Ureter (tissue), 1 donor: Measurements from ENCODE around the gene PYY. TPM values are rescaled to one million over a fixed set of nuclear protein-coding genes. Genes with fewer than 3 reads are reported as not detected.
"Not testable (repeated sequence)": the region's sequence is repeated elsewhere in the genome, so short reads cannot be mapped to it uniquely, and the experiment has no call there.

Experiments used
- DNase-seq: peaks from one replicate; pipeline ENCODE4 v3.0.0-alpha.2; 2020; ENCODE audit warnings: low spot score
- total RNA-seq: library from RNA; stranded (reverse); gene quantifications from one replicate; pipeline ENCODE4 v1.2.4, GENCODE V29; 2023
- donor health status: DM: yes; HTN: yes; CAD: no.

The PYY gene
- total RNA-seq, 1 donor from 2014 or later = not detected

DNA sequence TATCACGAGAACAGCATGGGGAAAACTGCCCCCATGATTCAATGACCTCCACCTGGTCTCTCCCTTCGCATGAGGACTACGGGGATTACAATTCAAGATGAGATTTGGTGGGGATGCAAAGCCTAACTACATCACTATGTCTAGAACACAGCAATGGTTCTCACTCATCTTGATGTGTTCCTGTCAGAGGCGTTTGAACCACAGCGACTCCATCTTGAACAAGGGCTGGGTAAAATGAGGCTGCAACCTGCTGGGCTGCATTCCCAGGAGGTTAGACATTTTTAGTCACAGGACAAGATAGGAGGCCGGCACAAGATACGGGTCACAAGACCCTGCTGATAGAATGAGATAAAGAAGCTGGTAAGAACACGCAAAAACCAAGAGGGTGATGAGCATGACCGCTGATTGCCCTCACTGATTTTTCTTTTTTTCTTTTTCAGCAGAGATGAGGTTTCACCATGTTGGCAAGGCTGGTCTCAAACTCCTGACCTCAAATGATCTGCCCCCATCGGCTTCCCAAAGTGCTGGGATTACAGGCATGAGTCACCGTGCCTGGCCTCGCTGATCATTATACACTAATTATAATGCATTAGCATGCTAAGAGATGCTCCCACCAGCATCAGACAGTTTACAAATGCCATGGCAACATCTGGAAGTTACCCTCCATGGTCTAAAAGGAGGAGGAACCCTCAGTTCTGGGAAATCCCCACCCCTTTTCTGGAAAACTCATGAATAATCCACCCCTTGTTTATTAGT, 8.5 kb downstream of the PYY start:
- no peak for DNase-seq

DNA sequence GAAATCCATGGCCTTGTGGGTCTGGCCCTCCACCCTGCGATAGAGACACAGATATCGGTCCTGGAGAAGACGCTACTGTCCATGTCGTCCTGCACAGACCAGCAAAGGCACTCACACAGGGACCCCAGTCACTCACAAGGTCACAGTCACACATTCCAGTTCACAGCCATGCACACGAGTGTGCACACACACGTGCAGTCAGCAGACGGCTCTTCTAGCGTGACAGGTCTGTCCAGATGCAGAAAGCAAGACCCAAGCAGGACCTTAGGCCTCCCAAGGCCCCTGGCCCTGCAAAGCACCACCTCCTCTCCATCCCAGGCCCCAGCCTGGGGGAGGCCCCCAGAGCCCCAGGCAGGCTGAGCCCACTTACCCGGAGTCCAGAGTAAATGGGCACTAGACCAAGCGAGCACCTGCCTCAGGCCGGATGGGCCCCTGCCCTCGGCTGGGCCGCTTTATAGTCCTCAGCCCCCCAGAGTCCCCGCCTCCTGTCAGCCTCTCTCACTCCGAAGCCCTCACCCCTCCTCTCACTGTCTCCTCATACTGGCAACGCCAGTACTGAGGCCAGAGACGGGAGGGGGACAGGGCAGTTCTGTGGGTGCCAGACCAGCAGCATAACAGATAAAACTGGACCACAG, 11.6 kb downstream of the PYY start, which contains the start of gene PPY:
PPY (minus strand) TSS at position 426 of the 635 bp plus-strand sequence. CDS start 822 bp downstream, outside the sequence.
- no peak for DNase-seq

DNA sequence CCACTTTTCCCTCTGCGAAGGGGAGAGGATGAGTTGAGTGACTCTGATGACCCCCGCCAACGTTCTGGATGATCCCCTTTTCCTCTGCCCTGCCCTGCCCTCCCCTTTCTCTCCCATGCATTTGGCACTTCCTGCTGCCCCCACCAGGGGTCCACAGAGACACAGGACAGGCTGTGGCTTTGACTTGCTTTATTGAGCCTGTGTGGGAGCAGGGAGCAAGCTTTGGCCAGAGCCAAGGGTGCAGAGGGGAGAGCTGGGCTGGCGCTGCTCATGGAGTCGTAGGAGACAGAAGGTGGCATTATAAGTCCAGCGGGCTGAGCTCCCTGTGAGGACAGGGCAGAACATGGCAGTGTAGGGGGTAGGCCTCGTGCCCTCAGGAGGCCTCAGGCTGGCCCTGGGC, 13.1 kb downstream of the PYY start:
- no peak for DNase-seq

DNA sequence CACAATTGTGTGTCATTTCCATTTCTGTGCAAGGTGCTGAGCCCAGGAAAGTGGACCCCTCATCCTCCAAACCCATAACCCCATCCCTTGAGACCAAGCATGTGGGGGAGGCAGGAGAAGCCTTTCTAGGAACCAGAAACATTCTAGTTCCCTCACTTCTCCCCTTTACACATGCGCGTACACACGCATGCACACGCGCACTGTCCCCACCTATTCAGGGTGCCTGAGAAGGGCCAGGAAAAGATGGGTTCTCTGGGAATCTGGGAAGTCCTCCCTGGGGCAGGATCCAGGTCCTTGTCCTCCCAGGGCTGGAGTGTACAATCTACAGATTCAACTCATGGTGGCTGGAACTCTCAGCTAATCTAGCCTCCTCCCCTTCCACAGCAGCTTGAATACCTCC, 13.9 kb downstream of the PYY start:
- no peak for DNase-seq

DNA sequence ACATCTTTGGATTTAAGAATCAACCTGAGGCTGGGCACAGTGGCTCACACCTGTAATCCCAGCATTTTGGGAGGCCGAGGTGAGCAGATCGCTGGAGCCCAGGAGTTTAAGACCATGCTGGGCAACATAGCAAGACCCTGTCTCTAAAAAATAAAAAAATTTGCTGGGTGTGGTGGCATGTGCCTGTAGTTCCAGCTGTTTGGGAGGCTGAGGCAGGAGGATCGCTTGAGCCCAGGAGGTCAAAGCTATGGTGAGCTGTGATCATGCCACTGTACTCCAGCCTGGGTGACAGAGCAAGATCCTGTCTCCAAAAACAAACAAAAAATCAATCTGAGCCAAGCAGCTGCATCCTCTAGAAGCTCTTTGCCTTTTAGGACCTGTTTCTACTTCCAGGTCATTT, 14.3 kb downstream of the PYY start:
- DNase-seq = not testable (repeated sequence)

DNA sequence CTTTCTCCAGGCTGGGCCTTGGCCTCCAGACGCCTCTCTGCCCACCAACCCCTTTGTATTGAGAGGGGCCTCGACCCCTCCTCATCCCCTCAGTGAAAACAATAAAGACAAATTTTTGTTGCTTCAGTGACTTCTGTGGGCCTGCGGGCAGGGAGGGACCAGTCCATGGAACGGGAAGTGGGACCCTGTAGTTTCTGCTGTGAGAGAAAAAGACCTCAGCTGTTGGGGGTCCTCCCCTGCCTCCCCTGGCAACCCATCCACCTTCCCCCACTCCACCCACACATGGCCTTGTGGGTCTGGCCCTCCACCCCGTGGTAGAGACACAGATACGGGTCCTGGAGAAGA, 14.9 kb downstream of the PYY start:
- no peak for DNase-seq

DNA sequence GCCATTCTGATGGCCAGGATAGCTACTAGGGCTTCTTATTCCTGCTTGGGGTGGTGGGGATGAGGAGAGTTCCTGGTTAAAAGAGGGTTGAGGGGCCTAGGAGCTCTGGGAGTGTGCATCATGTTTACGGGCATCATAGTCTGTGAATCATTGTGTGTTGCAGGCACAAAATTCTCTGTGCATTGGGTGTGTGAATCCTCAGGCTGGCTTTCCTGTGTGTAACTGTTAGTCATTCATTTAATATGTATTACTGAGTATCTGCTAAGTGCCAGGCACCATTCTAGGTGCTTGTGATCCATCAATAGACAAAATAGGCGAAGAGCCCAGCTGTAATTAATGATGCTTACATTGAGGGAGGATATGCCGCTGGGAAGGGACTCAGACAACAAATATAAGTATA, 17.3 kb downstream of the PYY start:
- DNase-seq = no peak

DNA sequence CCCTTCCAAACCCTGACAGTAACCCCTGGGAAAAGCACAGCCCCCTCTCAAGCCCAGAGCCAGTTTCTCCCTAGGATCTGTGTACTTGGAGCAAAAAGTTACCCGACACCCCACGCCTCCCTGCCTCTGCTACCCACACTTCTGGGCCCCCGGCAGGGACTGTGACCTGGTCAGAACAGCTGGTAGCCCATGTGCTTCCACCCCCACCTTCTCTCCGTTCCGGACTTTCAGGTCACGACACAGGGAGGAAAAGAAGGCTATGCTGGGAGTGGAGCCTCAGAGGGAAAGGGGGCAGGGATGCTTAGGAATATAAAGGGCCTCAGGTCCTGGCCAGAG, 17.8 kb downstream of the PYY start:
- no peak for DNase-seq

DNA sequence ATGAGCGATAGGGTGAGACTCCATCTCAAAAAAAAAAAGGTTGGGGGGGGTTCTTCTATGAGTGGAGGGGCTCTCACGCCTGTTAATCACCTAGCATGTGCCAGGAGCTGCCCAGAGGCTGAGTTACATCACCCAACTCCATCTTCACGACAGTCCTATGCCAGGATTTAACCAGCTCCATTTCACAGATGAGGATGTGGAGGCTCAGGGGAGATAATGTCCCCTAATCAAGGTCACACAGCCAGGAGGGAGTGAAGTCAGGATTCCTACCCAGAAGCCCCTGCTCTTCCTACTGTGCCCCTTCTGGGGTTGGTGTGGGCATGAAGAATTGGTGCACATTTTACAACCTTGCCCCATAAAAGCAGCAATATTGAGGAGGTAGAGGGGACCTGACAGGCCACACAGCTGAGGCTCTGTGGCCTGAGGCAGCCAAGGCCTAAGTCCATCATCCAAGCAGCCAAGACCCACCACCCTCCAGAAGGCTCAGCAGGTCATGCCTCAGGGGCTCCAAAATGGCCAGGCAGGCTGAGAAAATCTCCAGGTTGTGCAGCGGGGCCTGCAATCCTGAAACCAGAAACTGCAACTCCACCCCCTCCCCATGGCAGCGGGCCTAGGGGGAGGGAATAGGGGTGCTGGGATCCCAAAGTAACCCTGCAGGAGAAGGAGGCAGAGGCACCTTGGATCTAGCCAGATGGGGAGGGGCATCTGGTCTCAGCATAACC, 18.4 kb downstream of the PYY start:
- DNase-seq = no peak

DNA sequence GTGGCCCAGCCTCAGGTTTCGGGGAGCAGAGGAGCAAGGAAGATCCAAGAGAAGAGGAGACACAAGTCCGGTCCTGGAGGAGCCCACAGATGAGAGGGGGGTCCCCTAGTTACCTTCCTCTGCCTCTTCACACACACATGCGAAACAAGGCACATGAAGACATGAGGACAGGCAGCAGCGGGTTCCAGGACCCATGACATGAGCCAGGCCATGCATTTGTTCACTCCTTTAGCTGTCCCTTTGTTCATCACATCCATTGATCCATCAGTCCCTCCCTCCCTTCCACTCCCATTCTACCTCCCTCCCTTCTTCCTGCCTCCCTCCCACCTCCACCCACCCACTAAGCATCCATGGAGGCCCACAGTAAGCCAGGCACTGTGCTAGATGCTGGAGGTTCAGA, 20.8 kb downstream of the PYY start:
- DNase-seq = no peak

DNA sequence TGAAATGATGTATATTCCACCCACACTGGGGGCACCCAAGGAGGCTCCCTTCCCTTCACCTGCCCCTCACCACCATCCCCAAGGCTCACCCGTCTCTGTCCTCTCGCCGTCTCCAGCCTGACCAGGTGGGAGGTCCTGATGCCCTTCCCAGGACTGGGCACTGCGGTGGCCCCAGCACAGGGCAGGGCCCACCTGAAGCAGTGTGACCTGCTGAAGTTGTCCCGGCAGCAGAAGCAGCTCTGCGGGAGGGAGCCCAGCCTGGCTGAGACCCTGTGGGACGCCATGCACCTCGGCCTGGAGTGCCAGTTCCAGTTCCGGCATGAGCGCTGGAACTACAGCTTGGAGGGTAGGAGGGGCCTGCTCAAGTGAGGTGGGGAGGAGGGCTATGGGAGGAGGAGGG, 21.4 kb downstream of the PYY start:
- DNase-seq = no peak

DNA sequence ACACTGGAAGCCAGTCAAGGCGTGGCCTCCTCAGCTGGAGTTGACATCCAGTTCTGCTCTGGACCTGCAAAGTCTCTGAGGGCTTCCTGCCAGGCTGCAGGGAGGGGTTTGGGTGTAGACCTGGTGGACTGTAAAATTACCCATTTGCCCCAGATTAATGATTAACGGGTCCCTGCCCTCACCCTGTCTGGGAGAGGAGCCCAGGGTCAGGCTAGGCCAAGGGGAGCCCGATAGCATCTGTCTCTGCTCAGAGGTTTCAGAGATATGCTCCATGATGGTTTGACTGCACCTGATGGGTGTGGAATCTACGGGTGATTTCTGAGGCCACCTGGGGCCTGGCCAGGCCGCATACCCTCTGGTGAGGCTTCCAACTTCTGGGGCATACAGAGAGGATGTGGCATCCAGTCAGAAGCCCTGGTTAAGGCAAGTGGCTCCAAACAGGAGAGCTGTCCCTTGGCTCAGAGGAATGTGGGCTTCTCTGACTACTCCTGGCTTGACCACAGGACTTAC, 22.6 kb downstream of the PYY start:
- DNase-seq = no peak

DNA sequence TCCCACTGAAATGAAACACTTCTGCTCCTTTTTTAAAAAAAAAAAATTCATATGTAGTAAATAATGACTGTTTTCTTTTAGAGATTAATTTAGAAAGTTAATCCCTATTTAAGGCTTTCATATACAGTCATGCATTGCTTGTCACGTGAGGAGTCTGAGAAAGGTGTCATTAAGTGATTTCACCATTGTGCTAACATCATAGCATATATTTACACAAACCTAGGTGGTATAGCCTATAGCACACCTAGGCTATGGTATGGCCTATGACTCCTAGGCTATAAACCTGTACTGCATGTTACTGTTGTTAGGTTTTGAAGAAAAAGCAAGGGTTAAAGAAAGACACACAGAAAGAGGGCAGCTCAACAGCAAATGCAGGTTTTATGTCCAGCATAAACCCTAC, 25.1 kb downstream of the PYY start:
- DNase-seq = no peak

DNA sequence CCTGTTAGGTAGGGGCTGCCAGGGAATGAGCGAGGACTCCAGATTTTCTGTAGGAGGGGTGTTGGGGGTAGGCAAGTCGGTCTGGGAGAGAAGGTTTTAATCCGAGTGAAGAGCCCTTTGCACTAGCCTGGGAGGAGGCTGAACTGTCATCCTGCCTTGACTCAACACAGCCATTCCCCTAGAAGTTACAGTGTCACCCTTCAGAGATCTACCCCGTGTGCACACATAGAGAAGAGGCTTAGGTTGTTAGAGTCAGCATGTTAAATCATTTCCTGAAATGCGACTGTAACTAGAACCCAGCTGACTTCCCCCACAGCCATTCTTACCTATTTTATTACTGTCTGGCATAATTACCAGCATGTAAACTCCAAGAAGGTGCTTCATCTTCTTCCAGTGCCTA, 25.8 kb downstream of the PYY start:
- DNase-seq = not testable (repeated sequence)

DNA sequence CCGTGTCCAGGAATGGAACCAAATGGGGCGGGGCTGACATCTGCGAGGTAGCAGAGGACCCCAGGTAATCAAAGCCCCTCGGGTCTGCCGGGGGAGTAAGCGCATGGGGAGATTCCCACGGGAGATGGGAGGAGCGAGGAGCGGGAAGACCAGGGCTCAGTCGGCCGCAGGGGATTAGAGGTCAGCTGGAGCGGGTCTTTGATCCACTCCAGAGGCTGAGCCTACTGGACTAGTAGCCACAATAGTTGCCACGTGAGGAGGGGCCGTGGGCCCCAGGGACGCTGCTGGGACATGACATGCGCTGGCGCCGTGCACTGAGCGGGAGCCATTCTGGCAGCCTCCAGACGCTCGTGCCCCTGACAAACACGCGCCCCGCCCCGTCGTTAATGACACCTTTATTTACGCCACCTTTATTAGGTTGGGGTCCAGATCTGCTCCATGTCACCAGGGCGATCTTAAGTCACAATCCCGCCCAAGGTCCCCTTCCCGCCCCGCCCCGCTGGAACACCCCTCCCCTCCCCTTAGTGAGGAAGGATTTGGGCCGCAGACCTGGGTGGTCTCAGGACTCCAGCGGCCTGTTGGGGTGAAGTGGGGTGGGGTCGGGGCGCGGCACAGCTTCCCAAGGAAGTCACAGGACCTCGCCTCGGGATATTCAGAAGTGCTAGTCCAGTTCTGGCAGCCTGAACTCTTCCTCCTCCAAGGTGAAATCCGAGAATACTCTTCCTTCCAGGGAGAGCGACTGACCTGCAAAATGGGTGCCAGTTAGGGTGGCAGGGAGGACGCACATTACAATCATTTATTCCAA, 26.5 kb downstream of the PYY start:
- DNase-seq = no peak

DNA sequence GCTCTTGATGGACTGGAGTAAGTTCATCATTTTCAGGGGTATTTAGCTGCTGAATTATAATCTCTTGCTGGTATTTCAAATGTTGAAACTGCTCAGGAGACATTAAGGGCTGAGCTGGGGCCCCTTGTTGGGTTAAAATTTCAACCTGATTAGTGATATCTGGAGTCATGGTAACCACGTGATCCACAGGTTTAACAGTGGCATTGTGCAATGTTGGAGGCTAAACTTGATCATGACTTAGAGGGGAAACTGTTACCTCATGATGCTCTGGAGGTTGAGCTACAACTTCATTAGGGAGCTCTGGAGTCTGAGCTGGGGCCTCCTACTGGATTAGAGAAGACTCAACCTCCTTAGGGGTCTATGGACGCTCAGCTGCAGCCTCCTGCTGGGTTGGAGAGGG, 29.2 kb downstream of the PYY start:
- no peak for DNase-seq

DNA sequence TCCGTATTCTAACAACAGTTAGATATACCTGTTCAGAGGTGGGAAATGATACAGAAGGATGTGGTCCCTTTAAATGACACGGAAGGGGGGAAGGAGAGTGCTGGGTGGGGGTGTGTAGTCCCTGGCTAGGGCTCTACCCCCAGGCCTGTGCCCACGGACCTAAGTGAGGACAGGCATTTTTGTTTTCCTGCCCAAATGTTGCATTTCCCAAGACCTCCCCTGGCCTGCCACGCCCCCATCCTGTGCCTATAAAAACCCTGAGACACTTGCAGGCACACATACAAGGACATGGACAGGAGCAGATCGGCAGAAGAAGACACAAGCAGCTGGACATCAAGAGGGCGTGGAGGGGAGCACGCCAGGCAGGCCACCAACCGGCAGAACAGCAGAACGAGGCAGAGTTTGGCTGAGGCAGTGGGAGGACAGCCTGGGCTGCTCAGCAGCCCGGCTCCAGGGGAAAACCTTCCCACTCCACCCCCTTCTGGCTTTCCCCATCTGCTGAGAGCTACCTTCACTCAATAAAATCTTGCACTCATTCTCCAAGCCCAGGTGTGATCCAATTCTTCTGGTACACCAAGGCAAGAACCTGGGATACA, 33.1 kb downstream of the PYY start:
- DNase-seq = no peak

DNA sequence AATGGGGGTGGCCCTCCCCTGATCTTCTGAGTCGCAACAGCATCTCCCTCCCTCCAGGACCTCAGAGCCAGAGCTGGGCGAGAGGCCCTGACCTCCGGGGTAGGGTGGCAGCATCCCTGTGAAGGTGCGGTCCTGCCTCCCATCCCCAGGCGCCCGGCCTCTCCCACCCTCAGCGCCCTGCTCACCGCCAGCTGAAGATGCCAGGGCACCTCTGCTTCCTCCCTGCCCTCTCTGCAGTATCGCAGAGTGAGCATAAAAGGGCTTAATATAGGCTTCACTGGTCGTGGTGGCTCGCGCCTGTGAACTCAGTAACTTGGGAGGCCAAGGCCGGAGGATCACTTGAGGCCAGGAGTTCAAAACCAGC, 35.7 kb downstream of the PYY start:
- no peak for DNase-seq

DNA sequence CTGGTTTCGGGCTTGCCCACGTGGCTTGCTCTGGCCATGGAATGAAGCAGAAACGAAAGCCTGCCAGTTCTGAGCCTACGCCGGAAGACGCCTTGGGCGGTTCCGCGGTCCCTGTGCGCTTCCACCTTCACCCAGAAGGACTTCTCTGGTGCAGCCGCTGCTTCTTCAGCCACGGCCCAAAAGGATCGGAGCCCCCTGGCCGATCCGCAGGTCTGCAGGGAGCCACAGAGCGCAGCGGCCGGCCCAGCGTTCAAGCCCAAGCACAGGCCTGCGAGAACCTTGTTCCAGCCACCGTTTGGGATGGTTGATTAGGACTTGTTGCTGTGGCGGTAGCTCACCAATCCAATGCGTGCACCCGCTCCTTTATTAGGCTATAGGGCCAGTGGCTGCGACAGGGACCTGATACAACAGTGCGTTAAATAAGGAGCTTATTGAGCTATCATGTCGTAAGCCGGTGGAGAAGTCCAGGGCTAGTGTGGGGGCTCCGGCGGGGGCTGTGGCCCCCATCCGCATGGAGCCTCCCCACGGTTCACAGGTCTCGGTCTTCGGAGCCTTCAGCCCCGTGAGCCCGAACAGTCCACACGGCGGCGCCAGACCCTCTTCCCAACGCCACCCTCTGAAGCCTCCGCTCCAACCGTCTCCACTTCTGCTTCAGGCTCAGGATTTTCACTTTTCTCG, 36.3 kb downstream of the PYY start:
- no peak for DNase-seq

DNA sequence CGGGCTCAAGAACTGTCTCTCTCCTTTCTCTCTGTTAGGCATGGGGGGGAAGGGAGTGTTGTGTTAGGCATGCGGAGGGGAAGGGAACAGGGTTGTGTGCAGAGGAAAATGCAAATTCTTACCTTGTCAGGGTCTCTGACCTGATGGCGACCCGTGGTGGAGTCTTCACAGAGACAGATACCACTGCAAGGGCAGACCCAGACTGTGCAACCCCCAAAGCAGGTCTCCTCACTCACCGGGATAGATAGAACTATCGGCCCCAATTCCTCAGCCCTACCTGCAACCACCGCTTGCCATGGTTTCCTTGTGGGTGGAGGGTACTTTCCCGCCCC, 36.8 kb downstream of the PYY start:
- DNase-seq = no peak

DNA sequence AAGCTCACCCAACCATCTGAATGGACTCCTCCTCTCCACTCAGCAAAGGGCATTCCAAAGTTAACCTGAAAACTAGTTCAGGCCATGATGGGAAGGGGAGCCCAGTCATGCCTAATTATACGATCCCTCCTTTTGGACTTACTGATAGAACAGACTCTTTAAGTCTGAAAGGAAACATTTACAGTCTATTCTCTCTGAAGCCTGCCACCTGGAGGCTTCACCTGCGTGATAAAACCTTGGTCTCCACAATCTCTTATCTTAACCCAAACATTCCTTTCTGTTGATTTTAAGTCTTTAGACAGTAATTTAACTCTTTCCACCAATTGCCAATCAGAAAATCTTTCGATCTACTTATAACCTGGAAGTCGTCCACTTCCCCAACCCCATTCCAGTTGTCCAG, 37.4 kb downstream of the PYY start:
- DNase-seq = no peak
